Stimulated activated naive CD4-positive, alpha-beta T cell treated with Interleukin-2 at 50 U/mL for 16 hours (primary cell): ENCODE measurements around the gene FGD2.
A peak's percentile ranks its signal among the peaks of the same experiment; 100 is the strongest.

Source experiments
- DNase-seq: peaks from one replicate; lab custom pipeline; 2025; lab: John Stamatoyannopoulos, UW

Gene FGD2

DNA sequence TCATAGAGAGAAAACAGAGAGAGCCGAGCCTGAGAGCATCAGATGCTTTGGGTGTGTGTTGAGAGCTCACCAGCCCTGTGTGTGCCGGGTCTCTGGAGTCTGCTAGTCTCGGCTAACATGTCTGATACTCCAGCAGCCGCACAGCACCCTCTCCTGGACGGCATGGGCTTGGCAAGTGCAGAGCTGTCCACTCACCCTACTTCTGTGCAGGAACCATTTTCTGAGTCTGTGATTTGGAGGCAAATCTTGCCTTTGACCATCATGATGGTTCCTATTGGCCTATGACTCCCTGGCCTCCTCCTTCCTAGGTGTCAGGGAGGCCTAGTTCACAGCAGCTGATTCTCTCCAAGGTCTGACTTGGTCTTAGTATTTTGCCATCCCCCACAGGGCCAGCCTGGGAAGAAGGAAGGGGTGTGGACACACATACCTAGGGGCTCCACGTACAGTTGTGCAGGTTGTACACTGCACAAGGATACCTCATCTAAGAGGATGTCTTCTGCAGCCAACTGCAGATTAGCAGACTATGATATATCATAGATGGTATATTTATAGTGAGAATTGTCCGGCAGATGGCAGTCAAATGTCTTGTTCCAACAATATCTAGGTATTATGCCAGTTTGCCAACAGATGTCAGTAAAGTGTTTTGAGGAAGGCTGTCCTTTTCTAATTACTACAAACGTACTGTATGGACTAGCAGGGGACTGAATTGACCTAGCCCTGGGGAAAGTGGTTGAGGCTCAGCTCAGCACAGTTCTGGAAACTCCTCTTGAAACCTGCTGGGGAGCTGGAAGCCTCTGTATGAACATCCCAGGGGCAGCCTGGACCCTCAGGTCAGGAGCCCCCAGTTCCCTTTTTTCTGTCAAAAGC, 13.0 kb downstream of the FGD2 start:
- DNase-seq = peak; percentile 87

GRCh38 chr6:37019065-37019450, 13.6 kb downstream of the FGD2 start:
- no peak for DNase-seq

GRCh38 chr6:37020381-37020780, 14.9 kb downstream of the FGD2 start:
- DNase-seq = no peak

DNA sequence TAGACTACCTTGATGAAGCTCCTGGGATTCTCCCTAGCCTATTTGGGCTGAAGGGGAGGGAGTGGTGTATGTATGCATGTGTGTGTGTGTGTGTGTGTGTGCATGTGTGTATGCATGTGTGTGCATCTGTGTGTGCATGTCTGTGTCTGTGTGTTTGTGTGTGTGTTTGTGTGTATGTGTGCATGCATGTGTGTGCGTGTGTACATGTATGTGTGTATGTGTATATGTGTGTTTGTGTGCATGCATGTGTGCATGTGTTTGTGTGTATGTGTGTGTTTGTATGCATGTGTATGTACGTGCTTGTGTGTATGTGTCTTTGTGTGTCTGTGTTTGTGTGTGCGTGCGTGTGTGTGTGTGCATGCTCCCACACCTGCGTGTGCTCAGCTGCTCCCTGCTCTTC, 15.4 kb downstream of the FGD2 start:
- no peak for DNase-seq

- DNase-seq = peak; percentile 66
These were observed 16.1 kb downstream of the FGD2 start for GRCh38 chr6:37021356-37022129.

DNA sequence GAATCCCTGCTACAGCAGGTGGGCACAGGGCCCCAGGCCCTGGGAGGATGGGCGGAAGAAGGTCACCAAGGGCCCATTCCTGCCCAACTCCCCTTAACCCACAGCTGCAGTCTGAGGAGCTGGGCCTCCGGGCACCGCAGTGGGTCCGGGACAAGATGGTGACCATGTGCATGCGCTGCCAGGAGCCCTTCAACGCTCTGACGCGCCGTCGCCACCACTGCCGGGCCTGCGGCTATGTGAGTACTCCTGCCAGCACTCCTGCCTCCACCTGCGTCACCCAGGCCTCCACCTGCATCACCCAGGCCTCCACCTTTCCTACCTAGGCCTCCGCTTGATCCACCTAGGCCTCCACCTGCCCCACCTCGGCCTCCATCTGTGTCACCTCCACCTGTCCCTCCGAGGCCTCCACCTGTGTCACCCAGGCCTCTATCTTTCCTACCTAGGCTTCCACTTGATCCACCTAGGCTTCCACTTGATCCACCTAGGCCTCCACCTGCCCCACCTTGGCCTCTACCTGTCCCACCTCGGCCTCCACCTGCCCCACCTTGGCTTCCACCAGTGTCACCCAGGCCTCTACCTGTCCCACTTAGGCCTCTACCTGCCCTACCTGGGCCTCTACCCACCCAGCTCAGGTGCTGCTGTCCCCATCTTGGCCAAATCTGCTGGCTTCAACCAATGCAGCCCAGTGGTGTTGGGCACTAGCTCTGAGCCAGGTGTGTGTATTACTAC, 16.8 kb downstream of the FGD2 start:
- DNase-seq = no peak

DNA sequence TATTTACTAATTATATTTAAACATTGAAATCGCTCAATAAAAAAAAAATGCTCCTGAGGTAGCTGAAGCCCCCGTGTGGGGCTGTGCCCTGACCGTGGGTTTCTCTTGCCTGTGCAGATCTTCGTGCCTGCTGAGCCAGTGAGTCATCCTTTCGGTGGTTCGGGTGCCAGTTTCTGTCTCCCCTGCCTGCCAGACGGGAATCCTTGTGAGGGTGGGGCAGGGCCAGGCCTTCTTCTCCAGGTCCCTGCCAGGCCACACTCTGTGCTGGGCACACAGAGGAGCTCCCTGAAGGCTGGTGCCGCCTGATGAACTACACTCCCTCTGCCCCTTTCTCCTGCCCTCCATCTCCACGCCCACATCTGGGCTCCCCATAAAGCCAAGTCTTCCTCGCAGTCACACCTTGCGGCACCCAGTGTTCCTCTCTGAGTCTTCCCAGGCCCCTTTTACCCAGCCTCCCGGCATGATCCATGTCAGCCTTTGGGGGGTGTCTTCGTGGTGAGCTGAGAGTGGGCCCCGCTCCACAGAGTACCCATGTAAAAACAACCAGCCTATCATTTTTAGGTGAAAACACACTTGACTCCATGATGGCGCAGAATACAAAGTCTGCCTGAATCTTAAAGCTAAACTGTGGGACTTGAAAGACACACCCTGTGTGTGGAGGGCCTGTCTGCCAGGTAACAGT, 19.3 kb downstream of the FGD2 start:
- peak; percentile 73 for DNase-seq

GRCh38 chr6:37025621-37026466, 20.4 kb downstream of the FGD2 start:
- no peak for DNase-seq

GRCh38 chr6:37027036-37027720, 21.7 kb downstream of the FGD2 start:
- no peak for DNase-seq

GRCh38 chr6:37027811-37028469, 22.5 kb downstream of the FGD2 start:
- DNase-seq = no peak

DNA sequence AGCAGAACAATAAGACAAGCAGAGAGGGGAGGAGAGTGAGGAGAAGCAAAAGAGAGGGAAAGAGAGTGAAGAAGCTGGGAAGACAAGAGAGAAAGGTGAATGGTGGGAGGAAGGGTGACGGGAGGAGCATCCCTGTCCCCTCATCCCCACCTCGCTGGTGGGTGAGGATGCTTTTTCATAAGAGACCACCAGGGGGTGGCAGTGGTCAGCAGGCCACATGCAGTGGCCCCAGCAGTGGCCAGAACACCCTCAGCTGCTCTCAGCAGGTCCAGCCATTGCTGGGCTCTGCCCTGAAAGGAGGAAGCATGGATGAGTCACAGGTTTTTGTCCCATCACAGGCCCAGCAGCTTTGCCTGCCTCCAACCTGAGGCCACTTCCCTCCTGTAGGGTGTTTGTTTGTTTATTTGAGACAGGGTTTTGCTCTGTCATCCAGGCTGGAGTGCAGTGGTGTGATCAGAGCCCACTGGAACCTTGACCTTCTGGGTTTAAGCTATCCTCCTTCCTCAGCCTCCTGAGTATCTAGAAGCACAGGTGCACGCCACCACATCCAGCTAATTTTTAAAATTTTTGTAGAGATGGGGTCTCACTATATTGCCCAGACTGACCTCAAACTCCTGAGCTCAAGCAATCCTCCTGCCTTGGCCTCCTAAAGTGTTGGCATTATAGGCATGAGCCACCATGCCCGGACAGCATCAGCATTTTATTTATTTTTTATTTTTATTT, 24.0 kb downstream of the FGD2 start:
- DNase-seq = peak; percentile 6

DNA sequence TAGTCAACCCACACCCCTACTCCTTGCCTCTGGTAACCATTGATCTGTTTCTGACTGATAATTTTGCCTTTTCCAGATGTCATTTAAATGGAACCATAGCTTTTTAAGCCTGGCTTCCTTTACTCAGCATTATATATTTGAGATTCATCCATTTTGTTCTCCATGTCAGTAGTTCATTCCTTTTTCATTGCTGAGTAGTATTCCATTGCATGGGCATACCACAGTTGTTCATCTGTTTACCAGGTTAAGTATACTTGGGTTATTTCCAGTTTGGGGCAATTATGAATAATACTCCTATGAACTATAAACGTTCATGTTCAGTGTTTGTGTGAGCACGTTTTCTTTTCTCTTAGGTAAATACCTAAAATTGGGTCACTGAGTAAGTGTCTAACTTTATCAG, 25.1 kb downstream of the FGD2 start:
- DNase-seq = no peak

- DNase-seq = no peak
These were observed 26.8 kb downstream of the FGD2 start for GRCh38 chr6:37032239-37032638.

DNA sequence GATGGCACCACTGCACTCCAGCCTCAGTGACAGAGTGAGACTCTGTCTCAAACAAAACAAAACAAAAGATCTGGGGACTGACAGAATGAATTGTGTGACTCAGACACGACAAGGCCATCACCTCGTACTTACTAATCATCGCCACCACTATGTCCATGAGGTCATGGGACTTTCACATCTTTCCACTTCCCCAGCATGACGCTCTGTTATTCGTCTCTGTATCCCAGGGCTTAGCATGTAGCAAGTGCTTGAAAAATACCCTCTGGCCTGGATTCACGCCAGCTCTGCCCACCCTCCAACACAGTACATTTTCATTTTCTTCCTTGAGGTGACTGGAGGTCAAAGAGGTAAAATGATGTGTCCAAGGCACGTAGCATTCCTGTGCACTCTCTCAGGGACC, 27.8 kb downstream of the FGD2 start:
- DNase-seq = peak; percentile 38

GRCh38 chr6:37033819-37034795, 28.7 kb downstream of the FGD2 start:
- no peak for DNase-seq

GRCh38 chr6:37036146-37036545, 30.7 kb downstream of the FGD2 start:
- DNase-seq = no peak

- no peak for DNase-seq
These were observed 33.1 kb downstream of the FGD2 start for GRCh38 chr6:37038292-37039198.
